ENCODE measurements around the gene ZNF638.

Gene ZNF638

DNA sequence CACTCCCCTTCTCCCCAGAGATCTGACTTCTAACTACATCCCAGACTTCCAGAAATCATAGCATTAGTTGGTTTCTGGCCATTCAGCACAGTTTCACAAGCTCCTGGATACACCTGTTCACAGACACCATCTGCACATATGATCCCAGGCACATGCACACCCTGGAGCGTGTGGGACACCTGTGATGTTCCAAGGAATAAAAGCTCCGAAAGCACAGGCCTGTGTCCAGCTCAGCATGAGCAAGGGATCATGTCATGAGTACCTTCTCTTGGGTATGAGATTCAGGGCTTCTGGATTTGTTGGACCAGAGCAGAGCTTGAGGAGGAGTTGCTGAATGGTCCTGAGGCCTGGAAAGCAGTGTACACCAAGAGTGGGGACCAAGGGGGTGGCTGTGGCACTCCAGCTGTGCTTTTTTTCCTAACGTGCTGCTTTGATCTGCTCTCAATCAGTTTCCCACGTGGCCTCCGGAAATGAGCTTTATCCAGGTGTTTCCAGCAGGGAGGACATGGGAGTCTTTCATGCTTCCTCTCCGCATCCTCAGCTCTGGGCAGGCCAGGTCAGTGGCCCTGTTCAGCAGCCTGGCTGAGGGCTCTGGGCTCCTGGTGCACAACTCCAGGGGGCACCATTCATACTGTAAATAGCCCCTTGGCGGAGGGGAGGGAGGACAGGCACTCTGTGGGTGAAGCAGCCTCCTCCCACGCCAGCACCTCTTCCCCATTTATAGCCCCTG is 123.6 kb downstream of the ZNF638 start:
- no peak for DNase-seq (ENCODE audit: low spot score)

DNA sequence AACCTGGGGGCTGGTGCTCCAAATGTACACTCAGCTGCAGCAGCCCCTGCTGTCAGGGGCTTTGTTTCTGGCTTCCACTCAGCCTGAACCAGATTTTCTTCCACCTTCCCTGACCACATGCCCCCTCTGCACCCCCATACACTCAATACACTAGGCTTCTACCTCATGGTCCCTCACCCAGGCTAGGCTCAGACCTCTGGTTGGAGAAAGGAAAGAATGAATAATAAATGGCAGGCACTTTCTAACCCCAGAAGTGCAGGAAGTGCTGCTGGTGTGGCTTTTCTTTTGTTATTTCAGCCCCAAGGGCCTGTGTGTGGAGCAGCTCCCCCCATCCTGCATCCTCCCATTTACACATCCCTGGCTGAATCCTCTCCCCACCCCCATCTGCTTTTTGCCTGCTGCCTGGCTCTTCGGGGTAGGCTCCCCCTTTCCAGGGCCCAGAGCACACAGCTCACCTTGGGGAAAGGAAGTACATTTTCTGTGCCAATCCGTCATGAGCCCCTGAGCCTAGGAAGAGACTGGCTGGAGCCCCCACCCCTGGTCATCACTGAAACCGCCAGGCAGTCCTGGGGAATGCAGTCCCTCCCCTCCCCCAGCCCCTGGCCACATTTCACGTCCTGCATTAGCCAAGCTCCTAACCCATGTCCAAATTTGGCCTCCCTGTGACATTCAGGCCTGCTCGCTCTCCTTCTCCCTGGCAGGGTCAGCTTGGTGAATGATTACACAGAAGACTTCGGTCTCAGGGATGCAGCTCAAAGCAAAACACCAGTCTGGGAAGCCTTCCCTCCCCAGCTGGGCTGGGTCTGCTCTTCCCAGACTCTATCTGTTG is 124.4 kb downstream of the ZNF638 start:
- no peak for DNase-seq (ENCODE audit: low spot score)

GRCh38 chr2:71456617-71457016 is 125.0 kb downstream of the ZNF638 start:
- DNase-seq (ENCODE audit: low spot score) = no peak

GRCh38 chr2:71457123-71457915 is 125.7 kb downstream of the ZNF638 start:
- no peak for DNase-seq (ENCODE audit: low spot score)

DNA sequence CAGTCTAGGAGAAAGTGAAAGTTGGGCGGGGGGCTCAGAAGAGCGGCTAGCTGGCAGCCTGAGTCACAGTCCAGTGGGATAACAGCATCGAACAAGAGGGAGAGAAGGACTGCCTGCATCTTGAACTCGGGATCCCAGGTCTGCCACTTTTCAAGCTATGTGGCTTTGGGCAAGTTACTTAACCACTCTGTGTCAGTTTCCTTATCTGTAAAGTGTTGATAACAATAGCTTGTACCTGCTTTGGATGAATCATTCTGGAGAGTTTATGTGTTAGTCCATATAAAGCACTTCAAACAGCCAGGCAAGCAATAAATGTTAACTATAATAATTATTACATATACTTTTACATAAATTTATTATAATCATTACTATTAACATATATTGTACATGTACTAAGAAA is 126.3 kb downstream of the ZNF638 start:
- no peak for DNase-seq (ENCODE audit: low spot score)

GRCh38 chr2:71458413-71459083 is 127.0 kb downstream of the ZNF638 start:
- no peak for DNase-seq (ENCODE audit: low spot score)

DNA sequence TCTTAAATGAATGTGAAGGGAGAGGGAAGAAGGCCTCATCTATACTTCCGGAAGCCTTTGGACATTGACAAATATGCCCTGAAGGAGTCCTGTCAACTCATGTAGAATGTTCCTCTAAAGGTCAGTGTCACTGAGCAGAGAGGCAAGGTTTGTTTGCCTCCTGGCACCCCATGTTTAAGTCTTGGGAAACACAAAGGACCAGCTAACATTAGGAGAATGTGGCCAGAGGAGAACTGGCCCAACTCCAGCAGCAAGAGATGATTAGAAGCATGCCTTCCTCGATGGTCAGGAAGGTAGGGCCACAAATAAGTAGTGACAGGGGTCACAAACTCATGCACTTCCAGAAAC is 127.5 kb downstream of the ZNF638 start:
- DNase-seq (ENCODE audit: low spot score) = no peak

DNA sequence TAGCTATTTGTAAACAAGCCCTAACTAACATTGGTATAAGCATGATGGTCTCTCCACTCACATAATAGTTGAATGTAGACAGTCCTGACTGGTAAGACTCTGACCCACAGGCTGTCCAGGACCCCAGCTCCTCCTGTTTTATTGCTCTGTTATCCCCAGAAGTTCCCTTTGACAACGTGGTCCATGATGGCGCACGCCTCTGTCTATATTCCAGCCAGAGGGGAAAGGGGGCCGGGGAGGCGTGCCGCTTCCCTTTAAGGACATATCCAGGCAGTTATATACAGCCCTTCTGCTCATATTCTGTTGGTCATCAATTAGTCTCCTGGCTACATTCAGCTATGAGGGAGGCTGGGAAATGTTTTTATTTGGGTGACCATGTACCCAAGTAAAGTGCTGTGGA is 128.5 kb downstream of the ZNF638 start:
- DNase-seq (ENCODE audit: low spot score) = no peak

- no peak for DNase-seq (ENCODE audit: low spot score)
These were observed 129.2 kb downstream of the ZNF638 start for GRCh38 chr2:71460595-71461303.

DNA sequence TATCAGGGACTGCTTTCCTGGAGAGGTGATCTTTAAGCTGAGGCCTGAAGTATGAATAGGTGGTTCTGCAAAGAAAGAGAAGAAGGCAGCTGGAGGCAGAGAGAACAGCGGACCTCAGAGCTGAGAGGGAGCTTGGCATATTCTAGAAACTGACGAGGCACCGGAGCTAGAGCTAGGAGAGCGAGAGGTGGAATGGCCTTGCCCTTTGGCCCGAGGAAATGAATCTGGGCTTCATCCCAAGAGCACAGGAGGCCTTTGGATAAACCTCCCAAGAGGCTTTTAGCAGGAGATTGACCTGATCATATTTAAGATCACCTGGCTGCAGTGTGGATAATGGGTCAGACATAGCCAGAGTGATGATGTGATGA is 129.7 kb downstream of the ZNF638 start:
- no peak for DNase-seq (ENCODE audit: low spot score)

GRCh38 chr2:71462056-71462605 is 130.5 kb downstream of the ZNF638 start:
- no peak for DNase-seq (ENCODE audit: low spot score)

- no peak for DNase-seq (ENCODE audit: low spot score)
These were observed 131.2 kb downstream of the ZNF638 start for GRCh38 chr2:71462641-71463341.

DNA sequence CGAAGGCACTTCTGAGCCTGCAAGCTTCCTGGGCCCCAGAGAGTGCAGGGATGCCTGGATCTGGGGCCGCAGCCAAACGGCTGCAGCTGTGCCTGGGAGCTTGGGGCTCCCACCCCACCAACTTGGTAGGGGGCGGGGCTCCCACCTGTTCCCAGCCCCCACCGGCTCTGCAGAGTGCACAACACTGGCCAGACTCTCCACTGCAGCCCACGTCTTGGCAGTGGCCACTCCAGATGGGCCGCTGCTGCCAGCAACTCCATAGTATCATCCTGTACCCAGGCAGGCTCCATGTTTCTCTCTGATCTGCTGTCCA is 131.7 kb downstream of the ZNF638 start:
- no peak for DNase-seq (ENCODE audit: low spot score)

GRCh38 chr2:71464389-71464788 is 132.8 kb downstream of the ZNF638 start:
- no peak for DNase-seq (ENCODE audit: low spot score)

GRCh38 chr2:71465356-71465755 is 133.8 kb downstream of the ZNF638 start:
- DNase-seq (ENCODE audit: low spot score) = no peak

- no peak for DNase-seq (ENCODE audit: low spot score)
These were observed 134.3 kb downstream of the ZNF638 start for GRCh38 chr2:71465961-71466300.

DNA sequence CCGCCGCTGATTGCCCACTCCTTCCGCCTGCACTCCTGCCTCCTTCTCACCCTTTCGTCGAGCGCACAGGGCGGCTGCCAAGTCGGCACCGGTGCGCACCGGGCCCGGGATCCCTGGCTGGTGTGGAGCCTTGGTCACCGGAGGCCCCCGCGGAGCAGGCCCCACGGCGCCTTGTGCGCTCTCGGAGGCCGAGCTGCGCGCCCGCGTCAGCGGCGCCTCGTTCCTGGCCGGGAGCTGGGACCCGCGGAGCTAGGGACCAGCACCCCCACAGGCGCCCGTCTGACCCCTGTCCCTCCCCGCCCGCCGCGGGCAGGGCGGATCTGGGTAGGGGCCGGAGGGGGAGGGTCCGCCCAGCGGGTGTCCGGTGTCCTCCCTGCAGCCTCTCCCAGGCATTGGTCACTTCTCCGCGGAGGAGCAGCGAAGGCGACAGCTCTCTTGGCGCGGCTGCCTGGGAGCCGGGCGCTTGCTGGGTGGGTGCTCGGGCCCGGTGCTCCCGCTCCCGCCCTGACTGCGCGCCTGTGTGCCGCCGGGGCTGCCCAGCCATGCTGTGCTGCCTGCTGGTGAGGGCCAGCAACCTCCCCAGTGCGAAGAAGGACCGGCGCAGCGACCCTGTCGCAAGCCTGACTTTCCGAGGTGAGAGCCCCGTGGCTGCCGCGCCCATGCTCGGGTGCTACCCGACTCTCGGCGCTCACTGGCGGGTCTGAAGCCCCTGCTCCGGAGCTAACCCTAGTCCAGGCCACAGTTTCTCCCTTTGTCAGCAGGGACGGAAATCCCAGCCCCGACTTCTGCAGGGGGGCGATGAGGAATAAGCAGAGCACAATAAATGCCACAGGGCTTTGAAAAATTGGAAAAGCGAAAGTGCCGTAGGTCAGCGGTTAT is 135.0 kb downstream of the ZNF638 start:
- no peak for DNase-seq (ENCODE audit: low spot score)

DNA sequence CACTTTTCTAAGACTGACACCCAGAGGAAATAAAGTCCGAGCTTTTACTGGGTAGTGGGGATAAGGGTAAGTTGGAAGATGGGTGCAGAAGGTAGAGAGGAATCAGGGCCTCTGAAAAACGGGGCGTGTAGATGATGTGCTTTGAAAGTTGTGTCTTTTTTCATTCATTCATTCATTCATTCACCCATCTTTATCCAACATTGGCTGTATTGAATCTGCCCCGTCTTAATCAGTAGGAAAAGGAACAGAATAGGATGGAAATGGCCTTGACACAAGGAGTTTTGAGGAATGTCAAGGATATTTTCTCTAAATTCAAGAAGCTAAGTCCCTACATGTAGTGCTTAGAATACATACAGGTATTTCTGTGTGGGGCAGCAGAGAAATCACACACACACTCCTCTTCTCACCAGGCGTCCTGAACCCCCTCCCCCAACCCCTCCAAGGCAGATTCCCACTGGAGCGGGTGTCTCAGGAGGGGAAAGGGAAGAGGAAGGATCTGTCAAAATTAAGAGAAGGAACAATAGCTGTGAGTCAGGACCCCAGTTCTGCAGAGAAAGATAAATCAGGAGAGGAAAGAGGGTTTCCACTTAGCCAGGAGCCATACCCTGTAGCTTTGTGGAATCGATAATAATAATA is 135.7 kb downstream of the ZNF638 start:
- no peak for DNase-seq (ENCODE audit: low spot score)

DNA sequence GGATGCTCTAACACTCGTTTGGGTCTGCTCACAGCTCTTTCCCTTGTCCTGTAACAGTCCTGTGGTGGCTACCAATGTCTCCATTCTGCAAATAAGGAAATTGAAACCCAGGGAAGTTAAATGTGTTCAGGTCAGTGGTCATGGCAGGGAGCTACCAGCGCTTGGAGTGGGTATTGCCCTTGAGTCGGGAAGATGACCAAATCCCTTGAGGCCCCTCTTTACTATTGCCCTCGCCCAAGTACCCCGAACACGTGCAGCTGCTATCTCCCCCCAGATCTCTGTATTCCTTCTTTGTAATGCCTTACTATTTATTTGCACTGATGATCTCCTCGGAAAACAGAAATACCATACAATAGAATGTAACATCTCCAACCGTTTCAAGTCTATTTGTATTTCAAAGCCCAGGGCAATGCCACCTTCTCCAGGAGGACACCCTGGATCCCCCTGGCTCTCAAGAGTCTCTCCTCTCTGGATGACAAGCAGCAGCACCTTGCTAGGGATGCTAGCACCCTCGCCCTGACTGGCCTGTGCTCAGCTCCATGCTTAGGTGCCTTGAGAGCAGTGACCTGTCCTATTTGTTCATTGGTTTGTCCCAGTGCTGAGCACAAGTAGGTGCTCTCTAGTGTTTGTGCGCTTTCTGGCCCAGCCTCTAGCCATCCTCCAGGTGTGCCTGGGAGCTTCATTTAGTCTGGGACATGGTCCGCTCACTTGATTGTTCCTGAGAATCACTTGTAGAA is 136.9 kb downstream of the ZNF638 start:
- no peak for DNase-seq (ENCODE audit: low spot score)
